Mammary epithelial cell (primary cell): ENCODE results near the gene ICE1.

ENCODE experiments used
- CTCF ChIP-seq, 2 donors: IDR thresholded peaks in 1 of 2; conservative IDR thresholded peaks in 1 of 2; 2 replicates each; pipeline ENCODE4 v1.5.1; 2011 to 2012; ENCODE audit warnings: inconsistent platforms in 2 of 2, low read length in 2 of 2, mild to moderate bottlenecking in 2 of 2, control low read depth in 1 of 2, low read depth in 1 of 2; ENCODE audit not compliant: insufficient read depth in 1 of 2; ENCODE audit errors: extremely low read depth in 1 of 2
- EZH2 ChIP-seq: IDR thresholded peaks from 2 replicates; pipeline ENCODE4 v1.6.1; 2012; ENCODE audit warnings: low read length, inconsistent platforms, borderline replicate concordance

- TF ChIP-seq CTCF (conservative IDR thresholded peaks at IDR 0.05 in 1 of 2, IDR thresholded peaks at IDR 0.05 in 1 of 2; ENCODE audit: extremely low read depth in 1 of 2, insufficient read depth in 1 of 2, low read depth in 1 of 2, low read length in 2 of 2): no peak
- no peak for TF ChIP-seq EZH2
These were observed 490 bp downstream of the ICE1 start for GRCh38 chr5:5422819-5423515.
